ENCODE results near the gene HOXB8.
A peak's percentile ranks its signal among the peaks of the same experiment; 100 is the strongest.

HOXB8 gene

DNA sequence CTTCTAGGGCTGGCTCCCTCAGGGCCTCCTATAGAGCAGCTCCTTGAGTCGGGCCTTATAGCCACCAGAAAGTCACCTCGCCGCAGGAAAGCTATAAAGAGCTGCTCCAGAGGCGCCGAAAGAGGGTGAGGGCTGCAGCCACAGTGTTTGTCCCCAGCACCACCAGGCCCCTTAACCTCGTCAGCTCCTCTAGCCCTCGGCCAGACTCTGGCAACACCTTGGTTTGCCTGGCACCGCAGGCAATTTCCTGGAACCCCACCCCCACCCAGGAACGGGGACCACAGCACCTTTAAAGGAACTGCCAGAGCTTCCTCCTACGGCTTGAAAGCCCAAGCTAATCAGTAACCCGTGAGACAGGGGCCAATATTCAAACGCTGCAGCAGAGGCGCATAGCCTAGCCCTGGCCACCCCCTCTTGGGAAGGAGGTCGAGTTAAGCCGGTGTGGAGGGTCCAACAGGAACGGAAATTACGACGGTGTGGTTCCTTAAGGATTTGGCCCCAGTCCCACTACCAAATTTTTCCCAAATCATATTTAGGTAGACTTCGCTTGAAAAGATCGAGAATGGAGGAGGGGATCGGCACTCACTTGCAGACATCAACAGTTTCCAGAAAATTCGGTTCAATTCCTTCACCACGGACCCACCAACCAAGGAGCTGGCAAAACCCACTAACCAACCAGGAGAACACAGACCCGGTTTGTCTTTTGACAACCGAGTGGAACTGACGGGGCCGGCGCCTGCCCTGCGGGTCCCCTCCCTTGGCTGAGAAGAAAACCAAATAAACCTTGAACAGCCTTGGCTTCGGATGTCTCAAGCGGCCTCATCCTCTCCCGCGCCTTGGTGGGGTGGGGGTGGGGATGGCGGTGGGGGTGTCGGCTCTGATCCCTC, 13.3 kb downstream of the HOXB8 start:
- Histone ChIP-seq H3K9me3 (ENCODE audit: severe bottlenecking) (no peaks in the 10 kb centered on the region), H3K27ac (ENCODE audit: poor library complexity, severe bottlenecking) (no peak overlapping the region), H3K4me3 (ENCODE audit: severe bottlenecking) (peak overlapping the region; percentile 52), H3K4me1 (ENCODE audit: insufficient read depth, poor library complexity, severe bottlenecking) (peaks cover 13% of the 10 kb centered on the region), H3K36me3 (ENCODE audit: low read depth) (no peaks in the 10 kb centered on the region), H3K27me3 (ENCODE audit: insufficient read depth, poor library complexity, severe bottlenecking) (no peaks in the 10 kb centered on the region)
- TF ChIP-seq CTCF (IDR thresholded peaks at IDR 0.05; ENCODE audit: poor library complexity, severe bottlenecking) = no peak
- ATAC-seq (ENCODE audit: low read depth) = no peak
- peak; percentile 40 for DNase-seq (ENCODE audit: low spot score)

GRCh38 chr17:48601207-48601538, 13.9 kb downstream of the HOXB8 start:
- Histone ChIP-seq H3K27me3 (ENCODE audit: insufficient read depth, poor library complexity, severe bottlenecking) (no peaks in the 10 kb centered on the region), H3K4me3 (ENCODE audit: severe bottlenecking) (no peak overlapping the region), H3K9me3 (ENCODE audit: severe bottlenecking) (no peaks in the 10 kb centered on the region), H3K27ac (ENCODE audit: poor library complexity, severe bottlenecking) (no peak overlapping the region), H3K36me3 (ENCODE audit: low read depth) (no peaks in the 10 kb centered on the region), H3K4me1 (ENCODE audit: insufficient read depth, poor library complexity, severe bottlenecking) (peaks cover 13% of the 10 kb centered on the region)
- TF ChIP-seq CTCF (IDR thresholded peaks at IDR 0.05; ENCODE audit: poor library complexity, severe bottlenecking) = no peak
- DNase-seq (ENCODE audit: low spot score) (no peak), ATAC-seq (ENCODE audit: low read depth) (no peak)

GRCh38 chr17:48600244-48601098, 14.6 kb downstream of the HOXB8 start:
- ATAC-seq (ENCODE audit: low read depth) = no peak
- H3K4me3 ChIP-seq (ENCODE audit: severe bottlenecking) = no peak overlapping the region
- no peak overlapping the region for H3K27ac ChIP-seq (ENCODE audit: poor library complexity, severe bottlenecking)

DNA sequence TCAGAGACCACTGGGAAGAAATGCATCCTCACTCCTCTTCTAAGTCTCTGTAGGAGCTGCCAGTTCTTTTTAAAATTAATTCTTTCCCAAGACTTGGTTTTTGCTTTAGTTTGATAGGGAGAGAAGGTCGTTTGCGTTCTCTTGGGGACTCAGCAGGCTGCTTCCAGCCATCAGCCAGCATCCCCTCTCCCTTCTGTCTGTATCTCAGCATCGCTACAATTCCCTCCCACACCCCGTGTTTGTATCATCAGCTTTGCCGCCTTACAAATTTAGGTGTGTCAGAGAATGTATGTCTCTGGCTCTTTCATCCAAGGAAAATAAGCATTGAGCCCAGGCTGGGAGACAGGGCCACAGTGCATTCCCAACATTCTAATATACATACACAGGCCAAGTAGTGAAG, 15.7 kb downstream of the HOXB8 start:
- Histone ChIP-seq H3K9me3 (ENCODE audit: severe bottlenecking) (no peaks in the 10 kb centered on the region), H3K4me3 (ENCODE audit: severe bottlenecking) (no peak overlapping the region), H3K27me3 (ENCODE audit: insufficient read depth, poor library complexity, severe bottlenecking) (no peaks in the 10 kb centered on the region), H3K36me3 (ENCODE audit: low read depth) (no peaks in the 10 kb centered on the region), H3K4me1 (ENCODE audit: insufficient read depth, poor library complexity, severe bottlenecking) (peaks cover 6% of the 10 kb centered on the region), H3K27ac (ENCODE audit: poor library complexity, severe bottlenecking) (no peak overlapping the region)
- ATAC-seq (ENCODE audit: low read depth) (no peak), DNase-seq (ENCODE audit: low spot score) (no peak)
- TF ChIP-seq CTCF (IDR thresholded peaks at IDR 0.05; ENCODE audit: poor library complexity, severe bottlenecking) = no peak

More at GRCh38 chr17:48600244-48601098, 14.6 kb downstream of the HOXB8 start:
- no peak for DNase-seq (ENCODE audit: low spot score)
- Histone ChIP-seq H3K36me3 (ENCODE audit: low read depth) (no peaks in the 10 kb centered on the region), H3K9me3 (ENCODE audit: severe bottlenecking) (no peaks in the 10 kb centered on the region), H3K27me3 (ENCODE audit: insufficient read depth, poor library complexity, severe bottlenecking) (no peaks in the 10 kb centered on the region), H3K4me1 (ENCODE audit: insufficient read depth, poor library complexity, severe bottlenecking) (peaks cover 13% of the 10 kb centered on the region)
- no peak for TF ChIP-seq CTCF (IDR thresholded peaks at IDR 0.05; ENCODE audit: poor library complexity, severe bottlenecking)

Data from RWPE2 (cell line).